ENCODE data around the gene CEP97.

DNA sequence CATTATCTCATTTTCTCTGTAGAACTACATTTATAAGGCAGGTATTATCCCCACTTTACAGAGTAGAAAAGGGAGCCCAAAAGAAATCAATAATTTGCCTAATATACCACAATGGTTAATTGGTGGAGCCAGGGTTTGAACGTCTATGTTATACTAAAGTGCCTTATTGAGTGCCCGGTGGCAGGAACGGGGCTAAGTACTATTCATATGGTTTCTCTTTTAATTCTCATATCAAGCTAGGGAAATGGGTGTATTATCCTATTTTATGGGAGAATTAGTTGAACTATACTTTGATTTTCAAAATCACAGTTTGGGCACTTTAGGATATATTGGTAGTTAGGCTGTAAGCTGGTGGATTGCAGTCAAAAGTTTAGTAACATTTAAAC is 1.5 kb downstream of the CEP97 start:
- TF ChIP-seq, protein P1, sequence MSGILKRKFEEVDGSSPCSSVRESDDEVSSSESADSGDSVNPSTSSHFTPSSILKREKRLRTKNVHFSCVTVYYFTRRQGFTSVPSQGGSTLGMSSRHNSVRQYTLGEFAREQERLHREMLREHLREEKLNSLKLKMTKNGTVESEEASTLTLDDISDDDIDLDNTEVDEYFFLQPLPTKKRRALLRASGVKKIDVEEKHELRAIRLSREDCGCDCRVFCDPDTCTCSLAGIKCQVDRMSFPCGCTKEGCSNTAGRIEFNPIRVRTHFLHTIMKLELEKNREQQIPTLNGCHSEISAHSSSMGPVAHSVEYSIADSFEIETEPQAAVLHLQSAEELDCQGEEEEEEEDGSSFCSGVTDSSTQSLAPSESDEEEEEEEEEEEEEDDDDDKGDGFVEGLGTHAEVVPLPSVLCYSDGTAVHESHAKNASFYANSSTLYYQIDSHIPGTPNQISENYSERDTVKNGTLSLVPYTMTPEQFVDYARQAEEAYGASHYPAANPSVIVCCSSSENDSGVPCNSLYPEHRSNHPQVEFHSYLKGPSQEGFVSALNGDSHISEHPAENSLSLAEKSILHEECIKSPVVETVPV (CRISPR knock-in tag; IDR thresholded peaks at IDR 0.05), result no peak
- TF ChIP-seq CSDC2 (CRISPR knock-in tag; IDR thresholded peaks at IDR 0.05) (no peak), PATZ1 (CRISPR knock-in tag; IDR thresholded peaks at IDR 0.05; ENCODE audit: borderline replicate concordance) (no peak), ZNF8 (CRISPR knock-in tag; IDR thresholded peaks at IDR 0.05) (no peak), PPARA (CRISPR knock-in tag; IDR thresholded peaks at IDR 0.05; ENCODE audit: borderline replicate concordance) (no peak), TSHZ2 (CRISPR knock-in tag; IDR thresholded peaks at IDR 0.05) (no peak), ZFP30 (CRISPR knock-in tag; IDR thresholded peaks at IDR 0.05) (no peak), TOX (CRISPR knock-in tag; IDR thresholded peaks at IDR 0.05; ENCODE audit: borderline replicate concordance) (no peak), TCF4 (CRISPR knock-in tag; IDR thresholded peaks at IDR 0.05; ENCODE audit: borderline replicate concordance) (no peak), ESRRG (CRISPR knock-in tag; IDR thresholded peaks at IDR 0.05) (no peak), CREB5 (CRISPR knock-in tag; IDR thresholded peaks at IDR 0.05; ENCODE audit: low read depth) (no peak), ISL1 (CRISPR knock-in tag; IDR thresholded peaks at IDR 0.05) (no peak), OSR1 (CRISPR knock-in tag; IDR thresholded peaks at IDR 0.05) (no peak), BACH2 (CRISPR knock-in tag; IDR thresholded peaks at IDR 0.05; ENCODE audit: borderline replicate concordance) (no peak)
